Hypothalamus (tissue), 51 donors: Measurements from ENCODE around the gene NAT10.
"Not testable (repeated sequence)": the region's sequence is repeated elsewhere in the genome, so short reads cannot be mapped to it uniquely, and the experiment has no call there.

Experiments
- DNase-seq, 51 donors: peaks; one replicate each; lab custom pipeline; 2025; lab: John Stamatoyannopoulos, UW

Gene NAT10

GRCh38 chr11:34105079-34105956 is at the start of gene NAT10:
TSS of gene NAT10 (plus strand) at chr11:34105629. CDS start at chr11:34108226, 2,597 bp downstream.
- DNase-seq: peak; percentile 71 to 98 (median 90)

- DNase-seq: no peak
These were observed 48.8 kb upstream of the NAT10 start for GRCh38 chr11:34056672-34057071.

GRCh38 chr11:34063061-34063795 is 42.2 kb upstream of the NAT10 start:
- no peak for DNase-seq

GRCh38 chr11:34064291-34064690 is 41.1 kb upstream of the NAT10 start:
- DNase-seq: no peak

GRCh38 chr11:34065505-34066203 is 39.8 kb upstream of the NAT10 start:
- no peak for DNase-seq

- not testable (repeated sequence) for DNase-seq
These were observed 38.7 kb upstream of the NAT10 start for GRCh38 chr11:34066766-34067165.

- DNase-seq: no peak
These were observed 37.9 kb upstream of the NAT10 start for GRCh38 chr11:34067383-34068065.

GRCh38 chr11:34068111-34068510 is 37.3 kb upstream of the NAT10 start:
- DNase-seq: no peak

GRCh38 chr11:34071306-34071705 is 34.1 kb upstream of the NAT10 start:
- not testable (repeated sequence) for DNase-seq

GRCh38 chr11:34072041-34072440 is 33.4 kb upstream of the NAT10 start:
- no peak for DNase-seq

GRCh38 chr11:34072832-34073231 is 32.6 kb upstream of the NAT10 start:
- DNase-seq: no peak

- DNase-seq: no peak
These were observed 31.0 kb upstream of the NAT10 start for GRCh38 chr11:34074391-34074790.

GRCh38 chr11:34075178-34075820 is 30.1 kb upstream of the NAT10 start:
- no peak for DNase-seq

GRCh38 chr11:34080609-34081008 is 24.8 kb upstream of the NAT10 start:
- DNase-seq: no peak

- no peak for DNase-seq
These were observed 20.8 kb upstream of the NAT10 start for GRCh38 chr11:34084637-34085036.

- no peak for DNase-seq
These were observed 18.7 kb upstream of the NAT10 start for GRCh38 chr11:34086554-34087283.

GRCh38 chr11:34091825-34092224 is 13.6 kb upstream of the NAT10 start:
- no peak for DNase-seq

- DNase-seq: not testable (repeated sequence)
These were observed 10.5 kb upstream of the NAT10 start for GRCh38 chr11:34094900-34095299.

- DNase-seq: no peak
These were observed 6.6 kb upstream of the NAT10 start for GRCh38 chr11:34098813-34099212.
